PC-3 (cell line): ENCODE measurements around the gene DPY19L3. TPM values are rescaled to one million over a fixed set of nuclear protein-coding genes. Genes with fewer than 3 reads are reported as not detected.

Experiments used
- ATAC-seq: fragments of 200-7000 bp; cut with Tn5 transposase; 2 replicates; pipeline ENCODE4 v1.9.1; 2020; ENCODE audit warnings: mild to moderate bottlenecking, moderate library complexity
- BruUV-seq: library from RNA; stranded (reverse); fragments of 400-500 nt; replicated peaks from 2 replicates; lab custom pipeline; 2021; lab: Mats Ljungman, UMichigan
- CTCF ChIA-PET: fragments of 300-600 bp; sonication (Branson Sonifier 250); formaldehyde crosslinking; loops from one replicate; lab custom pipeline; 2022; ENCODE audit warnings: antibody characterized with exemption; lab: Charles Lee
- POLR2A ChIA-PET: fragments of 300-600 bp; sonication (Branson Sonifier 250); formaldehyde crosslinking; loops from one replicate; lab custom pipeline; 2022; ENCODE audit warnings: antibody characterized with exemption; ENCODE audit not compliant: unreplicated experiment; lab: Charles Lee
- DNase-seq: peaks from one replicate; pipeline ENCODE4 v3.0.0-alpha.2; 2015
- H2AFZ ChIP-seq: fragments of 300-600 bp; sonication (generic); 2 replicates; pipeline ENCODE4 v1.6.0; 2016; ENCODE audit warnings: antibody characterized with exemption, low read length
- H3F3A ChIP-seq: fragments of 300-600 bp; sonication (generic); one replicate; pipeline ENCODE4 v1.6.0; 2017; ENCODE audit warnings: antibody characterized with exemption, low read length, control low read depth, mild to moderate bottlenecking; ENCODE audit not compliant: unreplicated experiment
- H3K27ac ChIP-seq: fragments of 300-600 bp; sonication (generic); 2 replicates; pipeline ENCODE4 v1.5.1; 2016; ENCODE audit warnings: mild to moderate bottlenecking, low read length
- H3K27me3 ChIP-seq: fragments of 300-600 bp; sonication (generic); 2 replicates; pipeline ENCODE4 v1.6.1; 2016; ENCODE audit warnings: low read length, mixed read lengths
- H3K36me3 ChIP-seq: fragments of 300-600 bp; sonication (generic); 2 replicates; pipeline ENCODE4 v1.6.1; 2016; ENCODE audit warnings: low read depth, mixed run types, low read length, mixed read lengths
- H3K4me1 ChIP-seq: fragments of 300-600 bp; sonication (generic); 2 replicates; pipeline ENCODE4 v1.5.1; 2016; ENCODE audit warnings: low read length; ENCODE audit not compliant: insufficient read depth
- H3K4me2 ChIP-seq: fragments of 300-600 bp; sonication (generic); 2 replicates; pipeline ENCODE4 v1.6.0; 2016; ENCODE audit warnings: low read length
- H3K4me3 ChIP-seq: fragments of 300-600 bp; sonication (generic); 2 replicates; pipeline ENCODE4 v1.5.1; 2016; ENCODE audit warnings: mild to moderate bottlenecking, low read length, mixed read lengths
- H3K79me2 ChIP-seq: fragments of 300-600 bp; sonication (generic); 2 replicates; pipeline ENCODE4 v1.6.1; 2017; ENCODE audit warnings: low read length, mixed read lengths
- H3K9ac ChIP-seq: fragments of 300-600 bp; sonication (generic); 2 replicates; pipeline ENCODE4 v1.6.0; 2016; ENCODE audit warnings: mild to moderate bottlenecking, low read length
- H3K9me2 ChIP-seq: fragments of 300-600 bp; sonication (generic); replicated peaks from 2 replicates; pipeline ENCODE4 v1.6.1; 2016; ENCODE audit warnings: mixed run types, low read length, mixed read lengths
- H3K9me3 ChIP-seq: fragments of 300-600 bp; sonication (generic); 2 replicates; pipeline ENCODE4 v1.6.1; 2016; ENCODE audit warnings: low read length, mixed read lengths
- H4K20me1 ChIP-seq: fragments of 300-600 bp; sonication (generic); 2 replicates; pipeline ENCODE4 v1.6.1; 2016; ENCODE audit warnings: low read length, mixed read lengths
- EZH2 ChIP-seq: fragments of 300-600 bp; sonication (generic); IDR thresholded peaks from one replicate; pipeline ENCODE4 v1.6.1; 2017; ENCODE audit warnings: antibody characterized with exemption, mild to moderate bottlenecking, low read length; ENCODE audit not compliant: unreplicated experiment
- EZH2phosphoT487 ChIP-seq: fragments of 300-600 bp; sonication (generic); IDR thresholded peaks from 2 replicates; pipeline ENCODE4 v1.6.1; 2018; ENCODE audit warnings: mild to moderate bottlenecking, antibody characterized with exemption, low read length, borderline replicate concordance
- intact Hi-C: fragments of 100-400 bp; cut with micrococcal nuclease; formaldehyde crosslinking; loops from 2 replicates; pipeline ENCODE4 v1.9.0; 2023
- total RNA-seq: library from RNA; depleted of rRNA; stranded (reverse); fragments of >200 nt; gene quantifications from 2 replicates; pipeline ENCODE4 v1.2.3, GENCODE V29; 2014
- TF ChIP-seq, protein P1 (sequence below): fragments of 300-600 bp; sonication (generic); conservative IDR thresholded peaks from 2 replicates; pipeline ENCODE4 v1.5.1; 2017; ENCODE audit warnings: antibody characterized with exemption, low read depth, mild to moderate bottlenecking, low read length

Gene DPY19L3
- total RNA-seq, 1 experiment from 2014 or later = 4.4 TPM

GRCh38 chr19:32459204-32459865, 53.8 kb downstream of the DPY19L3 start:
- H3K27ac ChIP-seq = no peak overlapping the region
- H4K20me1 ChIP-seq = no peaks in the 10 kb centered on the region
- no peaks in the 10 kb centered on the region for H3K9me3 ChIP-seq
- ChIA-PET CTCF (no interaction called here), POLR2A (no interaction called here)
- H3K36me3 ChIP-seq = no peaks in the 10 kb centered on the region
- no peak for DNase-seq
- intact Hi-C loops = no loop called here
- TF ChIP-seq EZH2 (no peak), EZH2phosphoT487 (no peak)
- TF ChIP-seq, protein P1, sequence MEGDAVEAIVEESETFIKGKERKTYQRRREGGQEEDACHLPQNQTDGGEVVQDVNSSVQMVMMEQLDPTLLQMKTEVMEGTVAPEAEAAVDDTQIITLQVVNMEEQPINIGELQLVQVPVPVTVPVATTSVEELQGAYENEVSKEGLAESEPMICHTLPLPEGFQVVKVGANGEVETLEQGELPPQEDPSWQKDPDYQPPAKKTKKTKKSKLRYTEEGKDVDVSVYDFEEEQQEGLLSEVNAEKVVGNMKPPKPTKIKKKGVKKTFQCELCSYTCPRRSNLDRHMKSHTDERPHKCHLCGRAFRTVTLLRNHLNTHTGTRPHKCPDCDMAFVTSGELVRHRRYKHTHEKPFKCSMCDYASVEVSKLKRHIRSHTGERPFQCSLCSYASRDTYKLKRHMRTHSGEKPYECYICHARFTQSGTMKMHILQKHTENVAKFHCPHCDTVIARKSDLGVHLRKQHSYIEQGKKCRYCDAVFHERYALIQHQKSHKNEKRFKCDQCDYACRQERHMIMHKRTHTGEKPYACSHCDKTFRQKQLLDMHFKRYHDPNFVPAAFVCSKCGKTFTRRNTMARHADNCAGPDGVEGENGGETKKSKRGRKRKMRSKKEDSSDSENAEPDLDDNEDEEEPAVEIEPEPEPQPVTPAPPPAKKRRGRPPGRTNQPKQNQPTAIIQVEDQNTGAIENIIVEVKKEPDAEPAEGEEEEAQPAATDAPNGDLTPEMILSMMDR = no peak
- H3K4me2 ChIP-seq = no peak overlapping the region
- no peak overlapping the region for H2AFZ ChIP-seq
- no TSS peak for BruUV-seq
- H3K27me3 ChIP-seq = no peaks in the 10 kb centered on the region
- ATAC-seq = no peak
- no peaks in the 10 kb centered on the region for H3K9me2 ChIP-seq
- no peaks in the 10 kb centered on the region for H3F3A ChIP-seq
- no peak overlapping the region for H3K9ac ChIP-seq
- no peak overlapping the region for H3K4me3 ChIP-seq
- no peaks in the 10 kb centered on the region for H3K4me1 ChIP-seq
- no peaks in the 10 kb centered on the region for H3K79me2 ChIP-seq

- H3K27me3 ChIP-seq = no peaks in the 10 kb centered on the region
- H3K4me1 ChIP-seq = no peaks in the 10 kb centered on the region
- DNase-seq (no peak), ATAC-seq (no peak)
- no TSS peak for BruUV-seq
- TF ChIP-seq EZH2 = no peak
- TF ChIP-seq, protein P1 = no peak
- no peak for TF ChIP-seq EZH2phosphoT487
- no peak overlapping the region for H3K9ac ChIP-seq
- intact Hi-C loops = no loop called here
- H3K79me2 ChIP-seq = no peaks in the 10 kb centered on the region
- H3K36me3 ChIP-seq = no peaks in the 10 kb centered on the region
- H3K27ac ChIP-seq = no peak overlapping the region
- no peaks in the 10 kb centered on the region for H3K9me2 ChIP-seq
- no peaks in the 10 kb centered on the region for H3K9me3 ChIP-seq
- H3K4me3 ChIP-seq = no peak overlapping the region
- CTCF ChIA-PET = no interaction called here
- no peaks in the 10 kb centered on the region for H3F3A ChIP-seq
- H2AFZ ChIP-seq = no peak overlapping the region
- no peak overlapping the region for H3K4me2 ChIP-seq
- no peaks in the 10 kb centered on the region for H4K20me1 ChIP-seq
- POLR2A ChIA-PET = no interaction called here
Observed at GRCh38 chr19:32460476-32460875, 54.9 kb downstream of the DPY19L3 start.

DNA sequence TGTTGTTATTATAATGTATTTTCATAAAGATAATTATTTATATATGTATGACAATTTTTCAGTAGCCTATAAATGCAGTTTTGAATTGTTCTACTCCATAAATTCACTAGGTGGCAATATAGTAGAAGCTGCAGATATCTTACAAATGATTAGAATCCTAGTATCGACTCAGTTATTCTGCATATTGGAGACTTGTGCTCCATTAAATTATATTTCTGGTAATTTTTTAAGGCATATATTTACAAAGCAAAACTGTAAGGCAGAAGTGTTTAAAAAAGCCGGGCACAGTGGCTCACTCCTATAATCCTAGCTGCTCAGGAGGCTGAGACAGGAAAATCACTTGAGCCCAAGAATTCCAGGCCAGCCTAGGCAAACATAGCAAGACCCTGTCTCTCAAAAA, 58.7 kb downstream of the DPY19L3 start:
- Histone ChIP-seq H3K9ac (no peak overlapping the region), H3K79me2 (no peaks in the 10 kb centered on the region), H3K4me3 (no peak overlapping the region), H3K9me3 (no peaks in the 10 kb centered on the region), H3K36me3 (no peaks in the 10 kb centered on the region), H2AFZ (no peak overlapping the region), H3K4me1 (no peaks in the 10 kb centered on the region), H3F3A (no peaks in the 10 kb centered on the region), H3K27ac (no peak overlapping the region), H3K9me2 (no peaks in the 10 kb centered on the region), H4K20me1 (no peaks in the 10 kb centered on the region), H3K4me2 (no peak overlapping the region), H3K27me3 (no peaks in the 10 kb centered on the region)
- no TSS peak for BruUV-seq
- CTCF ChIA-PET = interaction anchor here (0.6 kb wide), 2 partner anchors 105 to 119 kb away, joined by 3 to 4 read pairs; partner anchors contain the start of gene ZNF507
- POLR2A ChIA-PET = interaction anchor here (0.7 kb wide), 1 partner anchor 83 kb away, joined by 4 read pairs; no protein-coding TSS in a partner anchor
- TF ChIP-seq EZH2phosphoT487 (no peak), EZH2 (no peak)
- TF ChIP-seq, protein P1 = peak; percentile 53; the same call in 1 of the 2 replicates
- intact Hi-C loops = loop anchor here (1.0 kb wide), 1 partner anchor 106 kb away; no protein-coding TSS in a partner anchor
- DNase-seq (peak; percentile 42), ATAC-seq (no peak)
